Right cardiac atrium (tissue), 5 donors: Measurements from ENCODE around the gene GRM7. TPM values are rescaled to one million over a fixed set of nuclear protein-coding genes. Genes with fewer than 3 reads are reported as not detected.

Experiments
- ATAC-seq, 2 donors: fragments of 200-7000 bp; cut with Tn5 transposase; one replicate each; pipeline versions ENCODE4 v1.8.0 to v1.9.1; 2020; ENCODE audit warnings: moderate library complexity in 2 of 2, mild to moderate bottlenecking in 1 of 2
- DNase-seq, 3 donors: peaks; one replicate each; pipeline ENCODE4 v3.0.0-alpha.2; 2020
- H3K27ac ChIP-seq: one replicate; pipeline ENCODE4 v1.5.1; 2013; ENCODE audit warnings: mild to moderate bottlenecking, low read length, control low read depth, moderate library complexity
- H3K27me3 ChIP-seq: one replicate; pipeline ENCODE4 v1.6.1; 2013; ENCODE audit not compliant: control insufficient read depth, insufficient read depth
- H3K4me1 ChIP-seq: one replicate; pipeline ENCODE4 v1.6.1; 2013; ENCODE audit warnings: low read length; ENCODE audit not compliant: control insufficient read depth, insufficient read depth
- H3K4me3 ChIP-seq: one replicate; pipeline ENCODE4 v1.5.1; 2013; ENCODE audit warnings: low read length, control low read depth
- H3K9me3 ChIP-seq: one replicate; pipeline ENCODE4 v1.6.1; 2013; ENCODE audit warnings: low read length; ENCODE audit not compliant: control insufficient read depth
- WGBS: extraction: QIAGEN DNeasy Blood & Tissue Kit; methylation state at CpG from one replicate; pipeline ENCODE4 v1.1.7; 2013; 5-methylcytosine and 5-hydroxymethylcytosine counted together
- intact Hi-C, 4 donors: fragments of 100-400 bp; cut with DNase I; formaldehyde crosslinking; loops; one replicate each; pipeline versions ENCODE4 v1.11.0 to v1.14.0; 2022 to 2023
- polyA plus RNA-seq: library from polyadenylated mRNA; stranded (reverse); fragments of 200-250 nt; gene quantifications from one replicate; pipeline ENCODE4 v1.2.3, GENCODE V29; 2013
- total RNA-seq, 4 donors: library from RNA; stranded (reverse); fragmentation: NEBNext Ultra II Directional; extraction: Animal tissue kit (Norgen Biotek cat#: 25700); gene quantifications; one replicate each; pipeline ENCODE4 v1.2.1, GENCODE V29; 2021
- donor health status: healthy with polysubstance abuse.
- donor health status: DM: no; HTN: yes; CAD: no.
- donor health status: DM: no; HTN: no; CAD: no.
- donor health status: DM: no; HTN: yes; CAD: no; lungs with severe emphysema.
- donor health status: DM: yes; HTN: yes; CAD: no.

The GRM7 gene
- total and polyA plus RNA-seq, 5 donors: not detected

DNA sequence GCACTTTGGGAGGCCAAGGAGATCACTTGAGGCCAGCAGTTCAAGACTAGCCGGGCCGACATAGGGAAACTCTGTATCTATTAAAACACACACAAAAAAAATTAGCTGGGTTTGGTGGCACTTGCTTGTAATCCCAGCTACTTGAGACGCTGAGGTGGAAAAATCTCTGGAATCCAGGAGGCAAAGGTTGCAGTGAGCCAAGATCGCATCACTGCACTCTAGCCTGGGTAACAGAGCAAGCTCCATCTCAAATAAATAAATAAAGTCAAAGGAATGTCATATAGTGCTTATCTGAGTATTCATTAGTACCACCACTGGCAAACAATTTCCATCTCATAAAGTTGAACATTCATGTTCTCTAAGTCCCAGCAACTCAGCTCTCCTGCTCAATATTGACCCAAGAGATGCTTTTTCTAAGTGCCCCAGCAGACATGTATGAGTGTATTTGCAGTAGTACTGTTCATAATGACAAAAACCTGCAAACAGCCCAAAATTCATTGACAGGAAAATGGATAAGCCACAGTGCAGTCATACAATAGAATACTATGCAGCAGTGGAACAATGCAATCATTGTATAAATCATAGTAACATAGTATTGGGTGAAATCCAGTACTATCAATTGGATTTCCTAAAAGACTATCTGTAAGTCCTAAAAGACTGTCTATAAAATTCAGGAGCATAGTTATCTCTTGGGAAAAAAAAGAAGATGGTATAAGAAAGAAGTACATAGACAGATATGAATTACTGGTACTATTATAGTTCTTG lies 889.2 kb downstream of the GRM7 start:
- no peaks in the 10 kb centered on the region for H3K4me1 ChIP-seq
- no peak overlapping the region for H3K27ac ChIP-seq
- ATAC-seq (no peak), DNase-seq (no peak)
- H3K27me3 ChIP-seq: no peaks in the 10 kb centered on the region
- no peak overlapping the region for H3K4me3 ChIP-seq
- 78% methylated on average over 4 of the region's 4 CpGs for WGBS
- H3K9me3 ChIP-seq: no peaks in the 10 kb centered on the region
- intact Hi-C loops: no loop called here

DNA sequence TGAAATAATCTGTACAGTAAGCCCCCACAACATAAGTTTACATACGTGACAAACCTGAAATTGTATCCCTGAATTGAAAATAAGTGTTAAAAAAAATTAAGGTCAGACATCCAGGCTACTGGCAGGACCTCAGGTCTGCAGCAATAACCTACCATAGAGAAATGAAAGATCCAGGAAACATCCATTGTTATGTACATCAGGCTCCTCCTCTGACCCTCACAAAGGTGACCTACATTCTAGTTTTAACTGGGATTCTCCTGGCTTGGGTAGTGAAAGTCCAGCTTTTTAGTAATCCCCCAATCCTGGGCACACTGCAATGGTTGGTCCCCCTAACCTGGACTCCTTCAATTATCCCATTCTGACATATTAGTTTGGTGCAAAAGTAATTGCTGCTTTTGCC lies 891.1 kb downstream of the GRM7 start:
- ATAC-seq (no peak), DNase-seq (no peak)
- no peaks in the 10 kb centered on the region for H3K27me3 ChIP-seq
- intact Hi-C loops: no loop called here
- WGBS: 77% methylated on average over 1 of the region's 1 CpG
- H3K27ac ChIP-seq: no peak overlapping the region
- no peak overlapping the region for H3K4me3 ChIP-seq
- H3K9me3 ChIP-seq: no peaks in the 10 kb centered on the region
- no peaks in the 10 kb centered on the region for H3K4me1 ChIP-seq

DNA sequence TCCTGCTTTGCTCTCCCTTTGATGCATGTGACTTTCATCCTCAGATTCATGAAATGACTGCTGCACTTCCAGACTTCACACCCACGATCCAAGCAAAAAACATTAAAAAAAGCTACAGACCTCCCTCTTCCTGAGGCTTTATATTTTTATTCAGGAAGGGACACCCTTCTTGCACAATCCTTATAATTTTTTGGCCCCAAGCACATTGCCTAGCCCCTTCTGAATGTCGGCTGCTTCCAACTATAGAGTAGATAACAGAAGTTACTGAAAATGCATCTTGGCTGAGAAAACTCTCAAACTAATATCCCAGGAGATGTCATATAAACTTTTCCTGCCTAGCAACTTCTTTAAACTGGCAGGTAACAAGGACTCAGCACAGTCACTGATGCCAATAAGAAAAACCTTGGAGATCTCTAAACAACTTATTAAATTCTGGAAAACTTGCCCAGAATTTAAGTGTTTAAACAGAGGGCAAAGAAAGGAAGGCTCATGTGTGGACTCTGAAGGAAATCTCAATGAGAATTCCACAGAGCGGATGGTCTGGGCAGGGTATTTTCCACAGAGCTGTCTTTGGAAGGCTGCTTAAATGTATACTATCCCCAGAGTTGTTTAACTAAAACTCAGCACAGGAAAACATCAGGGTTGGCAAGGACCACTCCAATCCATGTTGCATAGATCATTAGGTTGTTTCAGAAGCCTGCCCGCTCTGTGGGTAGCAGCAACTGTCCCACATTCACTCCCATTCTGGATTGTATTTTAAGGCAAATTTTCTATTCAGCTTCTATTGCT lies 893.9 kb downstream of the GRM7 start:
- DNase-seq: no peak
- H3K9me3 ChIP-seq: no peaks in the 10 kb centered on the region
- ATAC-seq: peak in 1 of 2 donors; percentile 62
- intact Hi-C loops: no loop called here
- no peak overlapping the region for H3K4me3 ChIP-seq
- H3K27me3 ChIP-seq: no peaks in the 10 kb centered on the region
- 61% methylated on average over 4 of the region's 4 CpGs for WGBS
- H3K27ac ChIP-seq: no peak overlapping the region
- H3K4me1 ChIP-seq: no peaks in the 10 kb centered on the region

DNA sequence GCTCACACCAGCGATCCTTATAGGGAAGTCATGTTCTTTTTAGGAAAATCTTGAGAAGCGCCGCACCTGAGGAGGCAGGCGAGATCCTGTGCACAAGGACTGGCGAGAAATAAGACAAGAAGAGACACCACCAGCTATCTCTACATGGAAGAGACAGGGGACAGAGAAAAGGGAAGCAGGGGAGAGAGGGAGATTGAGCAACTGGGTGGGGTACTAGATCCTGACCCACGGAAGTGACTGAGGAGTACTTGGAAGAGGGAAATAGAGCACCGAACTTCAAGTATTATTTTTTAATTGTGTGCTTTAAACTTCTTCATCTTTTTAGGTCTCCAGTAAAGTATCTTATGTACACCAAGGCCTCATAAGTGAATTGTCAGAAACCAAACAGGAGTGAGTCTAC lies 898.7 kb downstream of the GRM7 start:
- H3K27me3 ChIP-seq: no peaks in the 10 kb centered on the region
- H3K27ac ChIP-seq: no peak overlapping the region
- intact Hi-C loops: no loop called here
- no peak for DNase-seq
- ATAC-seq: no peak
- no peaks in the 10 kb centered on the region for H3K9me3 ChIP-seq
- H3K4me1 ChIP-seq: no peaks in the 10 kb centered on the region
- 89% methylated on average over 7 of the region's 7 CpGs for WGBS
- no peak overlapping the region for H3K4me3 ChIP-seq

DNA sequence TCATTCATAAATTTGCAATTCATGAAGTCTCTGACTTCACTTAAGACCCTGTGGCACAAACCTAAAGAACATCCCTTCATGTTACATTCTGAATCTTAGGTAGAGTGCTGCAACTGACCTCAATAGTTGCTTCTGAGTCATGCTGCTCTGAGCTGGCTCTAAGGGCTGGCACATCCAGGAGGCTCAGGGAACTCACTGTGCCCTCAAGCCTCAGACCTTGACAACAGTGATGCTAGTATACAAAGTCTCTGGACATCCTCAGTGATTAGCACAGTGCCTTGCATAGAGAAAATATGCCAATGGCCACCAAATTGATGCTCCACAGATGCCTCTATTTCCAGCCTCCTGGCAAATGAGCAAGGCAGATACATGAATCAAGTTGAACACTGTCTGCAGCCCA lies 899.8 kb downstream of the GRM7 start:
- H3K27ac ChIP-seq: no peak overlapping the region
- no peak for DNase-seq
- no peaks in the 10 kb centered on the region for H3K9me3 ChIP-seq
- no peaks in the 10 kb centered on the region for H3K27me3 ChIP-seq
- no peaks in the 10 kb centered on the region for H3K4me1 ChIP-seq
- ATAC-seq: no peak
- H3K4me3 ChIP-seq: no peak overlapping the region
- intact Hi-C loops: no loop called here

DNA sequence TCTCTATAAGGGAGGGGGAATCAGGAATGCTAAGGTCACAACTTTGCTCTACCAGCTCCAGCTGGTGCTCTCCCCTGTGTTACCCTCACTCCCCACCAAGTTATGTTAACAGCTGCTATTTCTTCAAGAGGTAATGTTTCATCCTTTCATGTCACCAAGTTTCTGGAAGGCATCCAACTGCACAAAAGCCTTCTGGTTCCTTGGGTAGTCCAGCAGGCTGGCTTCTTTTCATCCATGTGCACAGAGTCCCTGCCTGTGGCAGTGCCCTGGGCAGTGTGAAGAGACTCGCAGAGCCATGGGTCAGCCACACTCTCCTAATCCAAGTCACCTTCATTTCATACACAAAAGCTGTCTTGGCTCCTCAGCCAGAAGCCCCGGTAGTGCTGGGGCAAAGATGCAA lies 903.2 kb downstream of the GRM7 start:
- Histone ChIP-seq H3K27me3 (no peaks in the 10 kb centered on the region), H3K4me1 (no peaks in the 10 kb centered on the region), H3K4me3 (no peak overlapping the region), H3K27ac (no peak overlapping the region), H3K9me3 (no peaks in the 10 kb centered on the region)
- DNase-seq: no peak
- intact Hi-C loops: no loop called here
- ATAC-seq: no peak
- WGBS: 90% methylated on average over 2 of the region's 2 CpGs

DNA sequence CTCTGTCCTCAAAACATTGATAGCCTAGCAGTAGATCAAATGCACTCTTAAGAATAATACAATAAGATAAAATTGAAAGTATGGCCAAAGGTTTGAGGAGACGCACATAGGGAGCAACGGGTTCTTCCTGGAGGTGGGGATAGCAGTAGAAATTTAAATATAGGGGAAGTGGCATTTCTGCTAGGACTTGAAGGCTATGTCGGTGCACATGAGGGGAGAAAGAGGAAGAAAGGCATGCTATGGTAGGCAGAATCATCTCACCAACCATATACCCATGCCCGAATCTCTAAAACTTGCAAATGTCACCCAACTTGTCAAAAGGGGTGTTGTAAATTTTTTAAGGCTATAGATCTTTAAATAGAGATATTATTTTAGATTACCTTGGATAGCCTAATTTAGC lies 905.6 kb downstream of the GRM7 start:
- intact Hi-C loops: no loop called here
- DNase-seq (no peak), ATAC-seq (no peak)
- Histone ChIP-seq H3K27ac (no peak overlapping the region), H3K4me1 (no peaks in the 10 kb centered on the region), H3K9me3 (no peaks in the 10 kb centered on the region), H3K27me3 (no peaks in the 10 kb centered on the region), H3K4me3 (no peak overlapping the region)
- 82% methylated on average over 4 of the region's 4 CpGs for WGBS

DNA sequence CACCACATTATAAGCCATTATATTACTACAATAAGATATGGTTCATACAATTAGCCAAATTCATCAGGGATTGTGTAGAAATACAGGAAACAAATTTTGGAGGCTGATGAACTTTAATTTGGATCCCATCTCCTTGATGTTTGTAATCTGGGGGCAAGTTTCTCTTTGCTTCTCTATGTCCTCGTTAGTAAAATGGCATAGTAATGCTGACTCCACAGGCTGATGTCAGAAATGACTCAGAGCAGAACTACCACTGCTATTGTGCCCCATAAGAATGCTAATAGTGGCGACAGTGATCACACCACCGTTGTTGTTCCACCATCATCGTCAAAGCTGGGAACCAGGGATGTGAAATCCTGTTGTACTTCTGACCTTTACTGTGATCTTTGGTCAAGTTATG lies 918.4 kb downstream of the GRM7 start:
- Histone ChIP-seq H3K4me1 (no peaks in the 10 kb centered on the region), H3K27me3 (no peaks in the 10 kb centered on the region), H3K4me3 (no peak overlapping the region), H3K27ac (no peak overlapping the region), H3K9me3 (no peaks in the 10 kb centered on the region)
- ATAC-seq: no peak
- DNase-seq: no peak
- intact Hi-C loops: no loop called here
- WGBS: 80% methylated on average over 4 of the region's 4 CpGs

DNA sequence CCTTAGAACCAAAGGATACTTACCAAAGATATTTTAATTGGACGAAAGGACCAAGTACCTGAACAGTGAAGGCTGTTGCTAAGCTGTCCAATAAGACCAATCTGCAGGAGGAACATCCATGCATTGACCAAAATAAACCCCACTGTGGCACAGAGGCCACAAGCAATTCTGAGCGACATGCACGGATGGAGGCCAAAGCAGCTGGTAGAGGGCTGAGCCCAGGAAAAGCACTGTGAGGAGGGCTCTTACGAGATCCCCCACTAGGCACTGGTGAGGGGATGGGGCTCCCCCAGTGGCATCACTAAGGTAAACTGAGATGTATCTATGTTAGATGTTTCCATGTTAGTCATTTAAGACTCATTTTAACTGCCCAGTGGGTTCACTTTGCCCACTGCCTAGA lies 920.5 kb downstream of the GRM7 start:
- Histone ChIP-seq H3K27me3 (no peaks in the 10 kb centered on the region), H3K4me1 (no peaks in the 10 kb centered on the region), H3K4me3 (no peak overlapping the region), H3K27ac (no peak overlapping the region), H3K9me3 (no peaks in the 10 kb centered on the region)
- 83% methylated on average over 4 of the region's 4 CpGs for WGBS
- ATAC-seq (no peak), DNase-seq (no peak)
- intact Hi-C loops: no loop called here

DNA sequence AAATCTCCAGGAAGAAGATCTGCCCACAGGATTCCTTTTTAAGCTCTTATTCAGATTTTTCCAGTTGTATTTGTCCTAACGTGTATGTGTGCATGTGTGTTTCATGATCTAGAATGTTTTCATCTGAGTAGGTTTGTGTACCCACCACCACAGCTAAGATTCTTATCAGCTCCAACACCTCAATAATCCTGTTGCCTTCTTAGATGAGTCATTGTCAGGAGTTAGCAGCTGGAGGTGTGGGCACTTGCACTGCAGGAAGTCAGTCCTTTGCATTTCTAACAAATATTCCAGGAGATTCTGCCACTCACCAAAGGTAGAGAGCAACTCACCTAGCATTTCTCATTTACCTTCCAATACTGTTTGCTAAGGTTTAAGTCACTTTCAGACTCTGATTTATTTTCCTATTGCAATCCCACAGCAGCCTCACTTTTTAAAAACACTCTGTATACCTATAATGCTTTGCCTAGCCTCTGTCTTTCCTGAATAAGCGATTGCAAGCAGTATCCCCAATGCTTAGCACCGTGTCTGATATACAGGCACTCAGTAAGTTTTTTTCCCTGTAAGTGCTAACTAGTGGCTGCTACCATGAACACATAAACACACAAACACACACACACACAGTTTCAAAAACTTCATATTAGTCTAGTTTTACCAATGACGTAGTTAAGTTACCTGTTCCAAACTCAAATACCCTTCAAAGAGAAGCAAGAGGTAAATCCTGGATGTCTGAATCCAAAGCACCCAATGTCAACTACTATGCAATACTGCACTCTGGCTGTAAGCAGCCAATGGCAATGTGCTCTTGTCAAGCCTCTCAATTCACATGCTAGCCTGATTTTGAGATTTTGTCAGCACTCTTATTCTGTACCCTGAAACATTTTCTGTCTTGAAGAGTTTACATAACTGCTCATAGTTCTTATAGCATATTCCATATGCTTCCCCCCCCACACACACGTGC lies 927.2 kb downstream of the GRM7 start:
- Histone ChIP-seq H3K4me1 (no peaks in the 10 kb centered on the region), H3K27me3 (no peaks in the 10 kb centered on the region), H3K27ac (no peak overlapping the region), H3K4me3 (no peak overlapping the region), H3K9me3 (no peaks in the 10 kb centered on the region)
- no peak for DNase-seq
- intact Hi-C loops: no loop called here
- WGBS: 61% methylated on average over 5 of the region's 5 CpGs
- ATAC-seq: no peak

DNA sequence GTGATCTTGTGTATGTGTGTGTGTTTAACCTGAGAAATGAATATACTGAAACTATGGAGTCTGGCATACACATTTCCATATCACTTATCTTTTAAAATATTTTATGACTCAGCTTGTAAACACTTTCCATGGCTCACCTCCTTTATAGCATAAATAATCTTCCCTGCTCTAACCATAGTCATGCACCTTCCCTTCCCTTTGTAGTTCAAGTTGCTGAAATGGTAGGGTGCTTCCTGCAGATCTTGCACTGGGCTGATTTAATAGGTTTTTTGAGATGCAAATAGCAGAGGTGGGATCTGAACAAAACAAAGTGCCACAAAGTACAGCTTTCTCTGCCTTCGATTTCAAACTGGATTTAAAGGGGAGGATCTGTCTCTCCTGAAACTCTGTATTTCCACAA lies 928.0 kb downstream of the GRM7 start:
- WGBS: 49% methylated on average over 1 of the region's 1 CpG
- H3K27ac ChIP-seq: no peak overlapping the region
- DNase-seq (no peak), ATAC-seq (no peak)
- H3K9me3 ChIP-seq: no peaks in the 10 kb centered on the region
- H3K27me3 ChIP-seq: no peaks in the 10 kb centered on the region
- intact Hi-C loops: no loop called here
- H3K4me1 ChIP-seq: no peaks in the 10 kb centered on the region
- no peak overlapping the region for H3K4me3 ChIP-seq
